ENCODE measurements around the gene PXDN. TPM values are rescaled to one million over a fixed set of nuclear protein-coding genes. Genes with fewer than 3 reads are reported as not detected.

The PXDN gene
- total and polyA plus RNA-seq, 2 of the 13 experiments (the other 11 are each of a cell fraction or from before 2014, with no cell fraction given) = not detected

- no peak for DNase-seq (ENCODE audit: low spot score)
- FAIRE-seq = no peak
- WGBS (ENCODE audit: low lambda C conversion rate) = 0% methylated on average over 3 of the region's 3 CpGs
- Histone ChIP-seq H3K4me3 (replicated peaks in 1 of 3; ENCODE audit: insufficient read depth in 1 of 3, low read depth in 2 of 3, low read length in 3 of 3) (no peak overlapping the region), H3K4me2 (ENCODE audit: low read depth, low read length) (no peak overlapping the region), H3K27ac (ENCODE audit: extremely low read length, insufficient read depth, low read length) (no peak overlapping the region), H3K4me1 (ENCODE audit: insufficient read depth, low read length) (no peaks in the 10 kb centered on the region), H3K79me2 (ENCODE audit: insufficient read depth, low read length) (no peaks in the 10 kb centered on the region), H3K36me3 (replicated peaks in 1 of 2; ENCODE audit: control insufficient read depth in 1 of 2, insufficient read depth in 2 of 2, low read length in 2 of 2) (no peaks in the 10 kb centered on the region), H4K20me1 (ENCODE audit: insufficient read depth, low read length) (no peaks in the 10 kb centered on the region), H3K9me3 (ENCODE audit: low read length) (no peaks in the 10 kb centered on the region), H3K27me3 (ENCODE audit: control insufficient read depth in 1 of 2, insufficient read depth in 2 of 2, low read length in 2 of 2) (peaks cover 0 to 33% of the 10 kb centered on the region in 2 experiments; a peak in 3 of 5 replicates), H3K9ac (ENCODE audit: insufficient read depth, low read depth, low read length) (no peak overlapping the region), H2AFZ (ENCODE audit: low read length) (no peak overlapping the region)
- no TSS peak for BruUV-seq (replicated peaks)
- ATAC-seq = no peak
- TF ChIP-seq MAX (IDR thresholded peaks at IDR 0.05) (no peak), SALL1 (CRISPR knock-in tag; IDR thresholded peaks at IDR 0.05) (no peak), ZNF839 (CRISPR knock-in tag; IDR thresholded peaks at IDR 0.05; ENCODE audit: borderline replicate concordance) (no peak), PBX3 (CRISPR knock-in tag; IDR thresholded peaks at IDR 0.05; ENCODE audit: borderline replicate concordance) (no peak), ZEB1 (IDR thresholded peaks at IDR 0.05; ENCODE audit: insufficient replicate concordance, low read depth) (no peak), SAP130 (CRISPR knock-in tag; IDR thresholded peaks at IDR 0.05; ENCODE audit: low read depth) (no peak), ZNF451 (CRISPR knock-in tag; IDR thresholded peaks at IDR 0.05) (no peak), ZSCAN12 (CRISPR knock-in tag; IDR thresholded peaks at IDR 0.05) (no peak), ZNF800 (CRISPR knock-in tag; IDR thresholded peaks at IDR 0.05) (no peak), ZBTB1 (CRISPR knock-in tag; IDR thresholded peaks at IDR 0.05; ENCODE audit: borderline replicate concordance) (no peak), HIC2 (CRISPR knock-in tag; IDR thresholded peaks at IDR 0.05; ENCODE audit: low read depth) (no peak), ZNF564 (CRISPR knock-in tag; IDR thresholded peaks at IDR 0.05) (no peak), NR2F6 (IDR thresholded peaks at IDR 0.05) (no peak), NR2F6 (CRISPR knock-in tag; IDR thresholded peaks at IDR 0.05) (no peak), DR1 (CRISPR knock-in tag; IDR thresholded peaks at IDR 0.05) (no peak), ZNF562 (CRISPR knock-in tag; IDR thresholded peaks at IDR 0.05; ENCODE audit: borderline replicate concordance) (no peak), ZNF556 (CRISPR knock-in tag; IDR thresholded peaks at IDR 0.05; ENCODE audit: borderline replicate concordance) (no peak), MEIS2 (CRISPR knock-in tag; IDR thresholded peaks at IDR 0.05) (no peak), ATF1 (CRISPR knock-in tag; IDR thresholded peaks at IDR 0.05) (no peak), GPN1 (CRISPR knock-in tag; IDR thresholded peaks at IDR 0.05; ENCODE audit: borderline replicate concordance) (no peak), ZNF235 (CRISPR knock-in tag; IDR thresholded peaks at IDR 0.05; ENCODE audit: borderline replicate concordance) (no peak)
- in situ Hi-C loops (cut with HindIII; ENCODE audit: extremely low pct_ligation_motif_present, low pct_unique_long_range_greater_than_20kb) (no loop called here), intact Hi-C loops (cut with micrococcal nuclease; ENCODE audit: unreplicated experiment) (no loop called here)
- ChIA-PET POLR2A (no interaction called here), CTCF (ENCODE audit: low intra/inter-chr PET ratio, low total read pairs) (no interaction called here)
Measured at GRCh38 chr2:1671916-1672315, 72.4 kb downstream of the PXDN start.
